HG03039 (cell line): ENCODE measurements around the gene CPT1C.
A peak's percentile ranks its signal among the peaks of the same experiment; 100 is the strongest.

Experiments
- ATAC-seq: cut with Tn5 transposase; IDR thresholded peaks from one replicate; pipeline ENCODE4 v1.9.1; 2021; ENCODE audit warnings: mild to moderate bottlenecking, moderate library complexity; ENCODE audit not compliant: unreplicated experiment

CPT1C gene

GRCh38 chr19:49660338-49660961 is 30.5 kb upstream of the CPT1C start:
- no peak for ATAC-seq

DNA sequence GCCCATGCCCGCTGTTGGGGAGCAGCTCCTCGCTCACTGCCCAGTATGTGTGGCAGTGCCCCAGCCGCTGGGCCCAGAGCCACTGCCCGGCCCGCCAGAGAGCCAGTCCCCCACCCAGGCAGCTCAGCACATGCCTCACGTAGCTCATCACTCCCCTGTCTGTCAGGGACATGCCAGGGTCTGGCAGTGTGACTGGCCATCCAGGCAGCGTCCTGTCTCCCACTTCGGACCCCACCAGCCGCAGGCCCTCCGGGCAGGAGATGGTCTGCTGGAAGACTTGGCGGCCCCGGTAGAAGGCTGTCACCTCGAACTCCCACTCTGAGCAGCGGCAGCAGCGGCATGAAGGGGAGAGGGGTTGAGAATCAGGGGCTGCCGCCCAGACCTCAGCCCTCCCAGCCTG is 28.9 kb upstream of the CPT1C start:
- ATAC-seq = no peak

DNA sequence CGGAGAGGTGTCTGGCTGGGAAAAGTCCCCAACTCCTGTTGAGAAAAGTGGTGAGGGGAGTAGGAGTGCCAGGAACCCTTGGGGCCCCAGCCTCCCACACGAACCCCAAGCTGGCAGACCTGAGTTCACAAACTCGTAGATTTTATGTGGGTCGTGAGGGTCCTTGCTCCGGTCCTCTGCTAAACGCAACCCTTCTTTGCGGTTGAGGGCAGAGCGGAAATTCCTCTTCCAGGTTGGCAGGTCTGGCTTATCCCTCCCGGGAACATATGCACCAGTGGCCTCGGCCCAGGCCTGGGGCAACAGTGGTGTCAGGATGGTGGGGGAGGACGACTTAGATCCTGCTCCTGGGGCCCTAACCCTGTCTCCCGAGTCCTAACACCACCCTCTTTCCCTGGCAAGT is 27.7 kb upstream of the CPT1C start:
- no peak for ATAC-seq

- ATAC-seq = no peak
Observed at GRCh38 chr19:49664171-49665035, 26.5 kb upstream of the CPT1C start.

GRCh38 chr19:49665036-49665350 is 25.9 kb upstream of the CPT1C start:
- ATAC-seq = no peak

- peak; percentile 86 for ATAC-seq
Observed at GRCh38 chr19:49665351-49666119, 25.4 kb upstream of the CPT1C start, which contains the start of the genes BCL2L12 and IRF3. BCL2L12 (plus strand) TSS chr19:49665933; CDS start chr19:49666693, 760 bp downstream. IRF3 (minus strand) TSS chr19:49665857; CDS start chr19:49664838, 1,019 bp downstream.

DNA sequence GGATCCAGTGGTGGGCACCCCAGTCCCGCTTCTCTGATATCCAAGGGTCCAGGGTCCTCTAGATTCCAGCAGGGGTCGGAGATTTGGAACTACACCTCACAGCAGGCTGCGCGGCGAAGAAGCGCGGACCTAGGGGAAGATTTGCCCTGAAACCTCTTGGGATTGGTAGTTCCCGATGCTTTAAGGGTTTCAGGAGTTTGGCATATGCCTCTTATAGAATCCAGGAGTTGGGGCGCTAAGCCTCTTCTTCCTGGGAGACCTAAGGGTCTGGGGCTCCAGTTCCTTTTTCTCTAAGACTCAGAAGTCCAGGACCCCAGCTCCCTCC is 24.8 kb upstream of the CPT1C start:
- ATAC-seq = no peak

GRCh38 chr19:49667473-49667872 is 23.4 kb upstream of the CPT1C start:
- no peak for ATAC-seq

GRCh38 chr19:49669516-49669915 is 21.4 kb upstream of the CPT1C start:
- ATAC-seq = no peak

DNA sequence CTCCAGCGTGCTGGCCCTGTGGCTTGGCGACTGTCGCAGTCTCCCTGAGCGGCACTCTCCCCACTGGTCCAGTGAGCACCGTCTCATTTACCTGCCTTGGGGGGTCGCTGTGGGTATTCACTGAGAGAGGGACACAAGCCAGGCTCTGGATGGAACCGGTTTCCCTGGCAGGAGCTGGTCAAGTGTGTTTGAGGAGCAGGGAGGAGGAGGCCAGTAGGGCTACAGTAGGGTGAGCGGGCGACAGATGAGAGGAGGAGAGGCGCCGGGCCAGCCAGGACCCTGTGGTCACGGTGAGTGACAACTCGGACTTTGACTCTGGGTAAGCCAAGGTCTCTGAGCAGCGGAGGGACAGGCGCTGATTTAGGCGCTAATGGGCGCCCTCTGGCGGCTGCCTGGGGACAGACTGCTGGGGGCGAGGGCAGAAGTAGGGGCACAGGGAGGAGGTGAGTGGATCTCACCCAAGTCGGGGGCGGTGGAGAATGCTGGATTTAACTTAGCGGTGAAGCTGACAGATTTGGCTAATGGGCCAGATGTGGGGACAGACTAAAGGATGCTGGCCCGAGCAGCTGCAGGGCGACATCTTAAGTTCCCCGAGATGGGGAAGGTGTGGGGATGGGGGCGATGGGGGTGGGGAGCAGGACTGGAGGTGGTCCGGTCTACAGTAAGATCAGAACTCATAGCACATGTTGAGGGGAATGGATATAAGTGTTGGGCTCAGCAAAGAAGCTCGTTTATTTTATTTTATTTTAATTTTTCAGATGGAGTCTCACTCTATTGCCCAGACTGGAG is 18.6 kb upstream of the CPT1C start:
- ATAC-seq = no peak

DNA sequence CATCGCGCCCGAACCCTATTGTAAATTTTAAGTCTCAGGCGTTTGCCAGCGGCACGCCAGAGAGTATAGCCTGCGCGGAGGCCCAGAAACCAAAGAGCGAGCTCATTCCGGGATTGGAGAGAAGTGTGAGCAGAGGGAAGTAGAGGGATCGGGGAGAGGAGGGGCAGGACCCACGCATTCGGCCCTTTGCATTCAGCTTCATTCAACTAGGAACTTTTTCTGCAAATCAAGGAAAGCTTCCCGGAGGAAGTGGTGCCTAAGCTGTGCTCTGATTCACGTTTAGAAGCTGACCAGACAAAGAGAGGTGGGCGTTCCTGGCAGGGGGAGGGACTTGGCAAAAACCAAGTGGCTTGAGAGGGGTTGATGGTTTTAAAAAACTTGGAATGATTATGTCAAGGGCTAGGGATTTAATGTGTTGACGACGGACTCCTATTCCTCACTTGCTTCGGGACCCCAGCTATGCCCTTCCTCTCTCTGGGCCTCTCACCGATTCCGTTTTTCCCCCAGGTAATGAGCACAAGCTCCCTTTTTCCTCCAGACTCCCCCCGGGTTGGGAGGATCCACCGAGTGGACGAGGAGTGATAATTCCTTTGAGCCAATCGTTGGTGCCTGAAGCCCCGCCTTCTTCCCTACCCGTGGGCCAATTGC is 14.7 kb upstream of the CPT1C start:
- peak; percentile 6 for ATAC-seq

DNA sequence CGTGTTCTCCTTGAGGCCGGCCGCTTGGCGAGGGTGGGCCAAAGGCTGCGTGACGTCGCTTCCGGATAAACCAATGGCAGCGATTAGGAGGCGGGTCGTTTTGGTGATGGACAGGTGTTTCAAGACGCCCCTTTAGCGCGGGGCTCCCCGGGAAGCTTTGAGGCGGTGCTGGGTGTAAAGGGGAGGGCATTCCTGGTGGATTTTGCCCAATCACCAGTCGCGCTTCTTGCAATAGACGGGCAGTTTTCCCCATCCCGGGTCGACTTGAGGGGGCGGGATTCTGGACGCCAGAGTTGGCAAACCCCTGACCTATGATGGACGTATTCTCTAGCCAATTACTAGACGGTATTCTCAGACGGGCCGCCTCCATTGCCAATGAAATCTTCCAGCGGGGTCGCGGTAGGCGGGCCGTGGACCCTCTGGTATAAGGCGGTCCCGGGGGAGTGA is 14.1 kb upstream of the CPT1C start:
- peak; percentile 62 for ATAC-seq

DNA sequence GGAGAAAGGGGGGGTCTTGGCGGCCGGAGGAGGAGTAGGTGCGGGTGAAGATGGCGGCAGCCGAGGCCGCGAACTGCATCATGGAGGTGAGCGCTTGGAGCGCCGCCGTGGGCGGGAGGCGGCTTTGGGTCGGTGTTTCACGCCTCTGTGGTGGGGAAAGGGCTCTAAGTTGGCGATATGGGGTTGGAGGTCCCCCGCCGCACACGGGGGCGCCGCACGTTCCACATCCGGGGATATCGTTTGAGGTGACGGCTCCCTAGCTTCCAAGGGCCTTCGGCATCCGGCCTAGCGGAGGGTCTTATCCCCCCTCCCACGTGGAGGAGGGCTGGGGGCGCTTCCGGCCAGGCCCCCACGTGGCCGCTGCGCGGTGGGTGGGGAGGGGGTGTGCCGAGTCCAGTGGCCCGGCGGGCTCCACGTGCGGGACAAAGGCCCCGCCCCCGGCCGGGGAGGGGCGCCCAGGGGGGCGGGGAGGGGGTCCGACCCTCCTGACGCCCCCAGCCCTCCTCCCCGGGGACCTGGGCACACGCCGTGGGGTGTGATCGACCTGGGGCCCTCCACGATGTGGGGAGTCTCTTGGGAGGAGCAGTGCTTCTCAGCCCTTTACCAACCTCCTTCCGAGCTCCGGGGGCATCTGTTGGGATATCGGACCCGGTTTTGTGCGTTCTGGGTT is 13.6 kb upstream of the CPT1C start, which contains the start of gene PRMT1:
Gene PRMT1 (plus strand): TSS at position 41 of the 670 bp plus-strand sequence. CDS start 10 bp downstream, at position 51.
- ATAC-seq = no peak

GRCh38 chr19:49677901-49678674 is 12.8 kb upstream of the CPT1C start:
- ATAC-seq = no peak

DNA sequence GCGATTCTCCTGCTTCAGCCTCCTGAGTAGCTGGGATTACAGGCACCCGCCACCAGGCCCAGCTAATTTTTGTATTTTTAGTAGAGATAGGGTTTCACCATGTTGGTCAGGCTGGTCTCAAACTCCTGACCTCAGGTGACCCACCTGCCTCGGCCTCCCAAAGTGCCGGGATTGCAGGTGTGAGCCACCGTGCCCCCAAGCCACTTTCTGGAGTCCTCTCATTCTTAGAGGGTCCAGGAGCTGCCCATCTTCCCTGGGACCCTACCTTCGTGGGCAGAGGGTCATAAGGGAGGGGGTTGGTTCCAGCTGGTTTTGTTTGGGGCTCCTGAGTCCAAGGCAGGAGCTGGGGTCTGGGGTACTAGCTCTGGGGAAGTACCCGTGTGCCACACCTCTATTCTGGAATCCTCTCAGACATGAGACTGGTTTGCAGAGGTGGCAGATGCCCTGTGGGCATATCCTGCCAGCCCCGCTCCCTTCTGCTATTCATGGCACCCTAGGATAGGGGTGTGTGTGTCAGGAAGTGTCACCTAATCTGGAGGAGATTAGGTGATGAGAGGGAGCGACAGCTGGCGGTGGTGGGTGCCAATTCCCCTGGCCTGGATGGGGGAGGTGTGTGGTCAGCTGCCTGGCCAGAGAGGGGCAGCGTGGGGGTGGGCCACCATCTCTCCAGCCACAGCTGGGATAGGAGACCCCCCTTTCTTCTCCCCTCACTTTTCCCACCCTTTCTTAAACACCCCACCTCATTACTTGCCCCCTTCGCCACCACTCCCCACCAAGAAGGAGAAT is 11.7 kb upstream of the CPT1C start:
- no peak for ATAC-seq

GRCh38 chr19:49679771-49680413 is 11.0 kb upstream of the CPT1C start:
- no peak for ATAC-seq

DNA sequence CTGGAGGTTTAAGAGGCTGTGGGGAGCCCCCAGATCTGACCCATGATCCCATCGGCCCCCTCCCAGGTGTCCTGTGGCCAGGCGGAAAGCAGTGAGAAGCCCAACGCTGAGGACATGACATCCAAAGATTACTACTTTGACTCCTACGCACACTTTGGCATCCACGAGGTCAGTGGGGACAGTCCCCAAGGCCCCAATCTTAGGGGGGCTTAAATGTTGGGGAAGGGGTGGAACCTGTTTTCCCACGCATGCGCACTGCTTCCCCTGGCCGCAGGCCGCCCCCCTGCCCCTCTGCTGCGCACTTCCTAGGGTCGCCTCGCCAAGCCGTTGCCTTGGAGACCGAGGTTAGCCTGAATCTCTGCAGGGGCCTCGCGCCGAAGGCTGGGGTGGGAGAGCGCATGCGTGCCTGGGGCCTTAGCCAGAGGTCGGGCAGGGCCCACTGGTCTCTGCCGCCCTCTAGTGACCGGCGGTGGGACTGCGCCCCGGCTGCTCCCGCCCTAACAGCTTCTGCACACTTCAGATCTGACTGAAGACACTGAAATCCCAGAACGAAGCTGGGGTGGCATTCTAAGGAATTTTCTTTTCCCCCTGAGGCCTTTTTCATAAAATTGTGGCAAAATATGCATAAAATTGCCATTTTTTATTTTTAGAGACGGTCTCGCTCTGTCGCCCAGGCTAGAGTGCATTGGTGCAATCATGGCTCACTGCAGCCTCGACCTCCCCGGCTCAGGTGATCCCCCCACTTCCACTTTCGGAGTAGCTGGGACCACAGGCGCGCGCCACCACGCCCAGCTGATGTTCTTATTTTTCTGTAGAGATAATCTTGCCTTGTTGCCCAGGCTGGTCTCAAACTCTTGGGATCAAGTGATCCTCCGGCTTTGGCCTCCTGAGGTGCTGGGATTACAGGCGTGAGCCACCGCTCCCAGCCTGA is 10.2 kb upstream of the CPT1C start:
- no peak for ATAC-seq
